Sigmoid colon (tissue), 4 donors: ENCODE measurements around the gene CCDC93.

Source experiments
- CTCF ChIP-seq, 4 experiments: fragments of 450-650 bp in 3 of 4; fragments of 200-600 bp in 1 of 4; IDR thresholded peaks; one replicate each; pipeline ENCODE4 v1.5.1; 2016 to 2019; ENCODE audit warnings: antibody characterized with exemption in 4 of 4, mild to moderate bottlenecking in 3 of 4, moderate library complexity in 2 of 4
- POLR2A ChIP-seq, 2 donors: fragments of 450-650 bp; IDR thresholded peaks; one replicate each; pipeline ENCODE4 v1.6.1; 2016; ENCODE audit warnings: antibody characterized with exemption in 2 of 2, mild to moderate bottlenecking in 2 of 2, moderate library complexity in 2 of 2
- POLR2AphosphoS5 ChIP-seq, 4 donors: sonication (generic); formaldehyde crosslinking; IDR thresholded peaks; one replicate each; pipeline ENCODE4 v1.6.1; 2017; ENCODE audit warnings: antibody characterized with exemption in 4 of 4

GRCh38 chr2:118048401-118048800, 34.5 kb upstream of the CCDC93 start:
- TF ChIP-seq POLR2A (IDR thresholded peaks at IDR 0.05) (no peak), CTCF (IDR thresholded peaks at IDR 0.05) (no peak), POLR2AphosphoS5 (IDR thresholded peaks at IDR 0.05) (no peak)
